HepG2 (cell line): ENCODE results near the gene DALRD3. TPM values are rescaled to one million over a fixed set of nuclear protein-coding genes. Genes with fewer than 3 reads are reported as not detected.

Source experiments
- AKNA ChIP-seq: sonication (generic); formaldehyde crosslinking; IDR thresholded peaks from 2 replicates; pipeline ENCODE4 v1.4.0; 2020; ENCODE audit warnings: missing genetic modification reagents, borderline replicate concordance
- HNRNPH1 ChIP-seq: fragments of 200-400 bp; formaldehyde crosslinking; optimal IDR thresholded peaks from 2 replicates; pipeline ENCODE3; 2017; ENCODE audit warnings: mild to moderate bottlenecking, low read depth, low read length
- JUNB ChIP-seq: sonication (generic); formaldehyde crosslinking; IDR thresholded peaks from 2 replicates; pipeline ENCODE4 v1.8.0; 2022; ENCODE audit warnings: missing genetic modification reagents, mild to moderate bottlenecking, borderline replicate concordance
- KLF12 ChIP-seq: sonication (generic); formaldehyde crosslinking; IDR thresholded peaks from 2 replicates; pipeline ENCODE4 v1.4.0; 2020; ENCODE audit warnings: missing genetic modification reagents, borderline replicate concordance
- LRRFIP1 ChIP-seq: sonication (generic); formaldehyde crosslinking; conservative IDR thresholded peaks from 2 replicates; pipeline ENCODE4 v1.4.0; 2020; ENCODE audit warnings: missing genetic modification reagents
- SMARCE1 ChIP-seq: fragments of 450-650 bp; IDR thresholded peaks from 2 replicates; pipeline ENCODE4 v1.6.1; 2017; ENCODE audit warnings: borderline replicate concordance
- SOX5 ChIP-seq: IDR thresholded peaks from 2 replicates; pipeline ENCODE4 v1.6.1; 2016; ENCODE audit warnings: borderline replicate concordance
- SYNCRIP ChIP-seq: fragments of 200-400 bp; formaldehyde crosslinking; IDR thresholded peaks from 2 replicates; pipeline ENCODE4 v1.6.1; 2018; ENCODE audit warnings: mild to moderate bottlenecking, low read depth, low read length; ENCODE audit not compliant: insufficient read depth
- ZBTB20 ChIP-seq: sonication (generic); formaldehyde crosslinking; IDR thresholded peaks from 2 replicates; pipeline ENCODE4 v1.8.1; 2023; ENCODE audit warnings: missing genetic modification reagents, low read depth, mild to moderate bottlenecking, borderline replicate concordance
- ZBTB44 ChIP-seq: sonication (generic); formaldehyde crosslinking; IDR thresholded peaks from 2 replicates; pipeline ENCODE4 v1.4.0; 2020; ENCODE audit warnings: missing genetic modification reagents
- ZMYM4 ChIP-seq: sonication (generic); formaldehyde crosslinking; IDR thresholded peaks from 2 replicates; pipeline ENCODE4 v1.8.1; 2023; ENCODE audit warnings: mild to moderate bottlenecking, missing genetic modification reagents
- ZNF24 ChIP-seq: fragments of 450-650 bp; IDR thresholded peaks from 2 replicates; pipeline ENCODE4 v1.6.1; 2017; ENCODE audit warnings: antibody characterized with exemption, mild to moderate bottlenecking
- ZNF256 ChIP-seq: sonication (generic); formaldehyde crosslinking; conservative IDR thresholded peaks from 2 replicates; pipeline ENCODE4 v1.4.0; 2020; ENCODE audit warnings: missing genetic modification reagents
- ZNF292 ChIP-seq: sonication (generic); formaldehyde crosslinking; IDR thresholded peaks from 2 replicates; pipeline ENCODE4 v1.8.1; 2022; ENCODE audit warnings: mild to moderate bottlenecking, low read depth, missing genetic modification reagents, borderline replicate concordance
- ZNF503 ChIP-seq: sonication (generic); formaldehyde crosslinking; IDR thresholded peaks from 2 replicates; pipeline ENCODE4 v1.4.0; 2020; ENCODE audit warnings: missing genetic modification reagents
- ZNF564 ChIP-seq: sonication (generic); formaldehyde crosslinking; IDR thresholded peaks from 2 replicates; pipeline ENCODE4 v1.8.1; 2023; ENCODE audit warnings: mild to moderate bottlenecking, missing genetic modification reagents
- ZNF616 ChIP-seq: sonication (generic); formaldehyde crosslinking; IDR thresholded peaks from 2 replicates; pipeline ENCODE4 v1.5.0; 2020; ENCODE audit warnings: low read depth, mild to moderate bottlenecking, missing genetic modification reagents
- ZNF792 ChIP-seq: IDR thresholded peaks from 2 replicates; pipeline ENCODE4 v1.6.1; 2016
- ZNF891 ChIP-seq: sonication (generic); formaldehyde crosslinking; IDR thresholded peaks from 2 replicates; pipeline ENCODE4 v1.5.0; 2020; ENCODE audit warnings: mild to moderate bottlenecking, missing genetic modification reagents
- polyA plus RNA-seq, 8 experiments: library from polyadenylated mRNA; depleted of rRNA in 3 of 8; stranded (reverse) in 7 of 8; unstranded in 1 of 8; fragments of >200 nt; fragmentation: Illumina TruSeq in 4 of 8; extraction: Trizol in 4 of 8; gene quantifications; 2 replicates each; pipeline versions ENCODE4 v1.2.1 to v1.2.3, GENCODE V29; 2011 to 2016; ENCODE audit warnings: low read depth in 4 of 8, missing spikeins in 1 of 8, mixed read lengths in 1 of 8; ENCODE audit not compliant: insufficient read depth in 1 of 8
- total RNA-seq, 5 experiments: library from RNA; depleted of rRNA; stranded (reverse); fragments of >200 nt; fragmentation: Illumina TruSeq; extraction: Trizol; gene quantifications; 2 replicates each; pipeline ENCODE4 v1.2.3, GENCODE V29; 2016; ENCODE audit warnings: low read depth in 1 of 5

Gene DALRD3
- total and polyA plus RNA-seq, 2 of the 13 experiments (the other 11 are each of a cell fraction or from before 2014, with no cell fraction given) = 19.9 to 36.5 TPM

GRCh38 chr3:49007068-49007770 lies 11.2 kb downstream of the DALRD3 start, which contains the start of gene WDR6 (continued):
- TF ChIP-seq LRRFIP1 (no peak), ZNF564 (CRISPR knock-in tag) (0 out of 2 replicates have a peak, but pooled peaks have one; percentile 65), ZBTB44 (CRISPR knock-in tag) (no peak), ZMYM4 (CRISPR knock-in tag) (peak; percentile 92), ZNF616 (CRISPR knock-in tag) (no peak), ZNF24 (no peak), AKNA (CRISPR knock-in tag) (no peak), SMARCE1 (no peak), ZNF891 (CRISPR knock-in tag) (peak; percentile 58; the same call in 1 of the 2 replicates), ZNF292 (CRISPR knock-in tag) (no peak), KLF12 (CRISPR knock-in tag) (no peak), SOX5 (CRISPR knock-in tag) (peak; percentile 50), HNRNPH1 (no peak), JUNB (CRISPR knock-in tag) (no peak), ZNF503 (CRISPR knock-in tag) (no peak), ZNF792 (CRISPR knock-in tag) (peak; percentile 63; the same call in 1 of the 2 replicates), ZNF256 (no peak; the same call in 1 of the 2 replicates), SYNCRIP (no peak), ZBTB20 (peak; percentile 86; the same call in 1 of the 2 replicates)
